OCI-LY7 (cell line): Measurements from ENCODE around the gene TST. TPM values are rescaled to one million over a fixed set of nuclear protein-coding genes. Genes with fewer than 3 reads are reported as not detected.

Source experiments
- BruUV-seq: library from RNA; stranded (reverse); fragments of 400-500 nt; replicated peaks from 2 replicates; lab custom pipeline; 2021; lab: Mats Ljungman, UMichigan
- CTCF ChIA-PET: fragments of 300-600 bp; sonication (Branson Sonifier 250); formaldehyde crosslinking; loops from one replicate; lab custom pipeline; 2022; ENCODE audit warnings: antibody characterized with exemption; ENCODE audit not compliant: unreplicated experiment; lab: Charles Lee
- POLR2A ChIA-PET: fragments of 300-600 bp; sonication (Branson Sonifier 250); formaldehyde crosslinking; loops from one replicate; lab custom pipeline; 2022; ENCODE audit warnings: antibody characterized with exemption; lab: Charles Lee
- DNase-seq: peaks from one replicate; pipeline ENCODE4 v3.0.0-alpha.2; 2015; ENCODE audit warnings: low spot score
- H2AFZ ChIP-seq: fragments of 200-600 bp; sonication (generic), shearing (Covaris generic); 2 replicates; pipeline ENCODE4 v1.6.1; 2014; ENCODE audit warnings: mild to moderate bottlenecking, antibody characterized with exemption, low read length, moderate library complexity
- H3K27ac ChIP-seq: fragments of 200-600 bp; sonication (generic); 2 replicates; pipeline ENCODE4 v1.5.1; 2014; ENCODE audit warnings: mixed run types, low read depth, mild to moderate bottlenecking, moderate library complexity, low read length, inconsistent platforms; ENCODE audit not compliant: poor library complexity, severe bottlenecking
- H3K36me3 ChIP-seq: fragments of 200-600 bp; sonication (generic); 2 replicates; pipeline ENCODE4 v1.6.1; 2014; ENCODE audit warnings: mild to moderate bottlenecking, antibody characterized with exemption, low read length, moderate library complexity, mixed read lengths; ENCODE audit not compliant: insufficient read depth
- H3K4me1 ChIP-seq: fragments of 200-600 bp; sonication (generic); 2 replicates; pipeline ENCODE4 v1.5.1; 2014; ENCODE audit warnings: mild to moderate bottlenecking, low read length; ENCODE audit not compliant: insufficient read depth, poor library complexity, severe bottlenecking
- H3K4me2 ChIP-seq: fragments of 200-600 bp; sonication (generic); 2 replicates; pipeline ENCODE4 v1.6.1; 2014; ENCODE audit warnings: mild to moderate bottlenecking, low read length
- H3K4me3 ChIP-seq: fragments of 200-600 bp; sonication (generic); 2 replicates; pipeline ENCODE4 v1.5.1; 2014; ENCODE audit warnings: mild to moderate bottlenecking, low read depth, low read length; ENCODE audit not compliant: poor library complexity, severe bottlenecking
- H3K79me2 ChIP-seq: fragments of 200-600 bp; sonication (generic); 2 replicates; pipeline ENCODE4 v1.6.1; 2016; ENCODE audit warnings: low read depth, mild to moderate bottlenecking, low read length, moderate library complexity, mixed read lengths; ENCODE audit not compliant: insufficient read depth
- H3K9me2 ChIP-seq: fragments of 200-600 bp; sonication (generic); 2 replicates; pipeline ENCODE4 v1.6.1; 2016; ENCODE audit warnings: mild to moderate bottlenecking, low read length, mixed read lengths; ENCODE audit not compliant: insufficient read depth
- H3K9me3 ChIP-seq: fragments of 200-600 bp; sonication (generic); 2 replicates; pipeline ENCODE4 v1.6.1; 2014; ENCODE audit warnings: mild to moderate bottlenecking, mixed run types, low read length, mixed read lengths
- H4K20me1 ChIP-seq: fragments of 200-600 bp; sonication (generic); 2 replicates; pipeline ENCODE4 v1.6.1; 2014; ENCODE audit warnings: mild to moderate bottlenecking, antibody characterized with exemption, low read length, moderate library complexity, mixed read lengths; ENCODE audit not compliant: insufficient read depth
- CTCF ChIP-seq: fragments of 200-600 bp; sonication (generic); conservative IDR thresholded peaks from 2 replicates; pipeline ENCODE4 v1.5.1; 2014; ENCODE audit warnings: mild to moderate bottlenecking, antibody characterized with exemption, low read length, moderate library complexity, mixed read lengths
- EZH2phosphoT487 ChIP-seq: fragments of 200-600 bp; sonication (generic); IDR thresholded peaks from 2 replicates; pipeline ENCODE4 v1.6.1; 2018; ENCODE audit warnings: low read depth, borderline replicate concordance, mild to moderate bottlenecking, mixed run types, antibody characterized with exemption, low read length, moderate library complexity, mixed read lengths
- intact Hi-C: fragments of 100-400 bp; cut with micrococcal nuclease; formaldehyde crosslinking; loops from one replicate; pipeline ENCODE4 v1.10.0; 2022; ENCODE audit not compliant: unreplicated experiment
- total RNA-seq, 2 experiments: library from RNA; depleted of rRNA in 1 of 2; stranded (reverse); fragments of >200 nt in 1 of 2; shearing (Covaris generic) in 1 of 2; gene quantifications; 2 replicates each; pipeline ENCODE4 v1.2.3, GENCODE V29; 2014 to 2022

Gene TST
- total RNA-seq, 2 experiments from 2014 or later: 36.0 to 41.5 TPM

GRCh38 chr22:37060801-37061610 lies 41.8 kb upstream of the TST start:
- no TSS peak for BruUV-seq
- TF ChIP-seq CTCF: no peak
- no peak for TF ChIP-seq EZH2phosphoT487
- Histone ChIP-seq H3K4me3 (no peak overlapping the region), H3K27ac (no peak overlapping the region), H3K79me2 (no peaks in the 10 kb centered on the region), H3K4me2 (no peak overlapping the region), H4K20me1 (no peaks in the 10 kb centered on the region), H2AFZ (no peak overlapping the region), H3K36me3 (no peaks in the 10 kb centered on the region), H3K9me2 (no peaks in the 10 kb centered on the region), H3K4me1 (no peaks in the 10 kb centered on the region), H3K9me3 (no peaks in the 10 kb centered on the region)
- intact Hi-C loops: no loop called here
- no peak for DNase-seq
- ChIA-PET CTCF (no interaction called here), POLR2A (no interaction called here)

- DNase-seq: no peak
- intact Hi-C loops: no loop called here
- TF ChIP-seq EZH2phosphoT487 (no peak), CTCF (no peak)
- no peaks in the 10 kb centered on the region for H3K36me3 ChIP-seq
- no peak overlapping the region for H3K27ac ChIP-seq
- BruUV-seq: no TSS peak
- POLR2A ChIA-PET: no interaction called here
- no peaks in the 10 kb centered on the region for H3K9me2 ChIP-seq
- H2AFZ ChIP-seq: no peak overlapping the region
- CTCF ChIA-PET: no interaction called here
- H3K4me1 ChIP-seq: no peaks in the 10 kb centered on the region
- H3K9me3 ChIP-seq: no peaks in the 10 kb centered on the region
- no peak overlapping the region for H3K4me2 ChIP-seq
- H3K79me2 ChIP-seq: no peaks in the 10 kb centered on the region
- no peaks in the 10 kb centered on the region for H4K20me1 ChIP-seq
- H3K4me3 ChIP-seq: no peak overlapping the region
Observed at GRCh38 chr22:37059876-37060449, 40.7 kb upstream of the TST start.
